HG03558 (cell line): ENCODE measurements around the gene PAK6.

Source experiments
- ATAC-seq: cut with Tn5 transposase; IDR thresholded peaks from one replicate; pipeline ENCODE4 v1.9.1; 2021; ENCODE audit warnings: moderate number of reproducible peaks; ENCODE audit not compliant: unreplicated experiment; ENCODE audit errors: extremely low read depth

PAK6 gene

DNA sequence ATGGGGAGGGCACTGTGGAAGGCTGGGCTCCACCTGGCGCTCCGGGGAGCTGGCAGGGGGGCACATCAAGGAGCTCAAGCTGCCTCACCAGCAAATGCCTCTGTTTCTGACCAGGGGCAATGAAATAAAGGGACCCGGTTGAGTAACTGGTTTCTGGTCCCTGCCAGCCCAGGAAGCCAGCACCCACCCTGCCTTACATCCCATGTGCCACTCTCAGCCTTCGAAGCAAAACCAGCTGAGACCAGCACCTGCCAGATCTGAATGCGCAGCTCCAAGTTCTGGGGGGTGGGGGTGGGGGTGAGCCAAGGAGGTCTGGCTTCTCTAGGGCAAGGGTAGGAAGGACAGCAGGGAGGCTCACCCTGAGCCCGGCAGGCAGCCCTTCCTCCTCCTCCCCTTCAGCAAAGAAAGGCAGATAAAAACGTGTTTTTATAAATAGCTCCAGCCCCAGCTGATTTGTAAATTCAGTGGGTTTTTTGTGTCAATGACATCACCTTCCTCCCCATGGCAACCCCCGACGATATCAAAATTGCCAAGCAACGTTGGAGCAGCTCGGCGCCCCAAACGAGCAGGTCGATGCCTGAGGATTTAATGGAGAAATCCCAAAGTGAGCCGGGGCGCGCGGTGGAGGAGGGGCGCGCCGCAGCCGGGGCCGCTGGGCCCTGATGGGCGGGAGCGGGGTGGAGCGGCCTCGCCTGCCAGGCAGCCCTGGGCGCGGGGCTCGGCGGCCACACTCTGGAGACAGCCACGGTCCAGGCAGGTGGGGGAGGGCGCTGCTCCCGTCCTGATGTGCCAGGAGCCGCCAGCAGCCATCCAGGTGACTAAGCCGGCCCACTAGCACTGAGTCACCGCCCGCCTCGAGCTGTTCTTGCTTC is at the start of gene PAK6:
TSS of gene PAK6 (plus strand) at position 532 of the 872 bp plus-strand sequence. CDS start 25,723 bp downstream, outside the sequence.
- no peak for ATAC-seq

DNA sequence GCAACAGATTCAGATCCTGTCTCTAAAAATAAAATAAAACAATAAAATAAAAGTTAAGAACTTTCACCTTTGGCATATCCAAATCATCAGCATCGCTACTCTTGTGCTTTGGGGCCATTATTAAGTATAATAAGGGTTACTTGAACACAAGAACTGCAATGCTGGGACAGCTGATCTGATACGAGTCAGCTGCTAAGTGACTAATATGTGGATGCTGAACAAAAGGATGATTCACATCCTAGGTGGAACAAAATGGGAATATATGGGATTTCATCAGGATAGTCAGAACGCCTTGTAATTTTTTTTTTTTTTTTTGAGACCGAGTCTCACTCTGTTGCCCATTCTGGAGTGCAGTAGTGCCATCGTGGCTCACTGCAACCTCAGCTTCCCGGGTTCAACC is 48.3 kb upstream of the PAK6 start:
- no peak for ATAC-seq

DNA sequence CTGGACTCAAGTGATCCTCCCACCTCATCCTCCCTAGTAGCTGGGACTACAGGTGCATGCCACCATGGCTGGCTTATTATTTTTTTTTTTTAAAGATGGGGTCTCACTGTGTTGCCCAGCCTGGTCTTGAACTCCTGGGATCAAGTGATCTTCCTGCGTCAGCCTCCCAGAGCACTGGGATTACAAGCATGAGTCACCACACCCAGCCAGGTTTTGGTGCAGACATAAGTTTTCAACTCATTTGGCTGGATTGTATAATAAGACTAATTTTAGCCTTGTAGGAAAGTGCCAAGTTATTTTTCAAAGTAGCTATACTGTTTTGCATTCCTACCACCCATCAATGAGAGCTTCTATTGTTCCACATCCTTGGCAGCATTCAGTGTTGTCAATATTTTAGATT is 45.9 kb upstream of the PAK6 start:
- ATAC-seq, result no peak

DNA sequence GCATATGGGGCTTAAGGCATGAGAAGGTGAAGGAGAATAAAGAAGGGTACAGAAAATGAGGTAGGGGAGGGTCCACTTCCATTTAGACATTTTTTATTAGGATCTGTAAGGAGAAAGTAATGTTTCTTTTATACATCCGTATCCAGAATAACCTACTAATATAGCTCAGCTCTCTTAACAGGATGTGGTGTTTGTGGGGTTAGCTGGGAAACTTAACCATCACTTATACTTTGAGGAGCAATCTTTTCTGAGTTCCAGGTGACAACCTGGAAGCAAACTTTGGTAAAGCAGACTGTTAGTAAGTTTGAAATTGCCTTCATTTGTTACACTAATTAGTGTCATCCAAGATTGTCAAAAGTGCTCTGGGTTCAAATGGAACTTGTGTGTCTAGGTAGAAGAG is 41.4 kb upstream of the PAK6 start:
- no peak for ATAC-seq

DNA sequence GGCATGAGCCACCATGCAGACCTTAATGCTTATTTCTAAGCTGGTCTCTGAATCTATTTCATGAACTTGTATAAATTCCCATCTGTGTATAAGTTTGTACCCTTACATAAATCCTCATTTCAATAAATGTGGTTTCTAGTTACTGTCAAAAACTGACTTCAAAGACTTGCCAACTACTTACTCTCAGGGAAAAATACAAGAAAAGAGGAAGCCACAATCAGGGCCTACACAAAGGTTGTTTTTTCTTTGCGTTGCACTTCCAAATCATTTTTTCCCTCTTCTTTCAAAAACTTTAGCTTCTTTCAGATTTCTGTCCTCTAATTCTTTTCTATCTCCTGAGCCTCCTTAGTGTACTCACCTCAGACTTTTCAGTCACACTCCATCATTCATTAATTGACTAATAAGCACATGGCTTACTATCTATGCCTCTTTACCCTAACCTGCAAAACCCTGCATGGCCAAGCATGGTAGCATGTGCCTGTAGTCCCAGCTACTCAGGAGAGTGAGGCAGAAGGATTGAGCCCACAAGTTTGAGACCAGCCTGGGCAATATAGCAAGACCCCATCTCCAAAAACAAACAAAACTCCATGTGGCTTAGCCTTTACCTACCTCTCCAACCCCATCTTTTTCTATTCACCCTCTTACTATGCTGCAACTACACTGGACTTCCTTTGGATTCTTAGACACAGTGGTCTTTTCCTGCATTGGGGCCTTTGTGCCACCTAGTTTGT is 40.3 kb upstream of the PAK6 start:
- ATAC-seq, result no peak

DNA sequence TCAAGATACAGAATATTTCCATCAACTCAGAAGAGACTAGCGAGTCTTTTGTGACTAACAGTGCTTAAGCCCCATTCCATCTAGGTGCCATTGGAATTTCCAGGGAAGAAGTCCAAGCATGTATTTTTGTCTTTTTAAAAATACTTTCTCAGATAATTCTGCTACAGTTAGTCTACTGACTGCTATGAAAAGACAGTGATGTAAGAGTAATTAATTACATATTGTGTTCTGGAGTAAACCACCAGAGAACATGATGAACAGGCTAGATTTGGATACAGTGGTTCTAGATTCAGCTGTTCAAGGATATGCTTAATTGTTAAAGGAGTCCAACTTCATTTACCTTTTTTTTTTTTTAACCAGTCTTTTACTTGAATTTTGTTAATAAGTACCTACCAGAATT is 34.8 kb upstream of the PAK6 start:
- ATAC-seq, result no peak

DNA sequence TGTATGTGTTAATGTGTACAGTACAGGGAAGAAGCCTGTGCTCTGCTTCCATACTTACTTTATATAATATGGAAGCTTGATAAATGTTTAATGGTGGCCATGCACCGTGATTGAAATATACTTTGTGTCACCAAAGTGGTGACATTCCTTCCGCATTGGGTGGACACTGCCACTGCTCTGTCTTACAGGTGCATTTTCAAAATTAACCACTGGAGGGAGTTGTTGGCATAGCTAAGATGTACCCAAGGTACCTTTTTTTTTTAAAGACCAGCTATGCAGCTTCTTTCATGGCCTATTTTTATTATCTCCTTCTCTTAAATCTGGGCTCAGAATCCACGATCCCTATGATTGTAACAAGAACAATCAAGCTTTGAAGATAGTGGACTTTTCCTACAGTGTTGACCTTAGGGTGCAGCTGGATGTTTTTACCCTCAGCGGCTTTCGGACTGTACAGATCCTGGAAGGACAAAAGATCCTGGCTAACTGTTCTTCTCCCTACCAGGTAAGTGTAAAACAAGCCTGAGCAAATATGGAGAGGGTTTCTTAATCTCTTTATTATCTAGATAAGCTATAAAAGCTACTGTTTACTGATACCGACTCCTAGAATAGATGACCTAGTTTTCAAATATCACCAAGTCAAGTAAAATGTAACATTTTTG is 21.6 kb upstream of the PAK6 start:
- ATAC-seq, result no peak

DNA sequence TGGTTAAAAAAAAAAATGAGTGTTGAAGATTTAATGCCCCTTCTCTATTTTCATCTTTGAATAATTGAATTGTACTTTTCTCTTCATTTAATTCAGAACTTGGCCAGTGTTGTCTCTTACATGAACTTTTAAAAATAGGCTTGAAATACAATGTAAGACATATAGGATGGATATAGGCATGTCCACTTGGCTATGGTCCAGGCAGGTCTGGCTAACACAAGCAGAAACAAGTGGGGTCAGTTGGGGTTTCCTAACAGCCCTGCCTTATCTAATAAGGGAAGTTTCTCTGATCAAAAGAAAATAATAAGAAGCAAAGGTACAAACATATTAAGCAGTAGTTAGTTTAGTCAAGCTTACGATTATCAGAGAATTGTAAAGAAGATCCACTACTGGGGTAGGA is 19.1 kb upstream of the PAK6 start:
- ATAC-seq, result no peak

DNA sequence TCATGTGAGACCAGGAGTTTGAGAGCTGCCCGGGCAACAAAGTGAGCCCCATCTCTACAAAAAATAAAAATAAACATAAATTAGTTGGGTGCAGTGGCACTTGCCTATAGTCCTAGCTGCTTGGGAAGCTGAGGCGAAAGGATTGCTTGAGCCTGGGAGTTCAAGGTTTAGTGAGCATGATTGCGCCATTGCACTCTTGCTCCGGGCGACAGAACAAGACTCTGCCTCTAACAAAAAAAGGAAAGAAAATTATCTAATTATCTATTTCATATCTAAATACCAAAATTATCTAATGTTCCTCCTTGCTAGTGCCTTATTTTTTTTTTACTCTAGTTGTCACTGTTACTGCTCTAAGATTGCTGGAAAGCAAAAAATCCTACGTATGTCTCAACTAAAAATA is 16.7 kb upstream of the PAK6 start:
- no peak for ATAC-seq

DNA sequence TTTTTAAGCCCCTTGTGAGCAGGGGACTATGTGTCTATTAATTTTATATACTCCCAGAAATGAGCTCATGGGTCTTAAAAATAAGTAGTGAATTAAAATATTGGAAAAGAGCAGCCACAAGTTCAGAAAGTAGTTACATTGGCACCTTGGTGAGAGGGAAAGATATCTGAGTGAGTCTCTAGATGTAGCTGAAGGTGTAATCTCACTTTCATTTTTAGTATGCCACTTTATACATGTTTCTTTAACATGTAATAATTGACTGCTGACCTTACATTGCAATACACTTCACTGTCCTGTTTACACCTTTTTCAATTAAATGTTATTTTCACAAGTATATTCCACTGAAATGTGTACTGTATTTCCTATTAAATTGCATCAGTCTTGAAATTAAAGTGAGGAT is 12.1 kb upstream of the PAK6 start:
- no peak for ATAC-seq

DNA sequence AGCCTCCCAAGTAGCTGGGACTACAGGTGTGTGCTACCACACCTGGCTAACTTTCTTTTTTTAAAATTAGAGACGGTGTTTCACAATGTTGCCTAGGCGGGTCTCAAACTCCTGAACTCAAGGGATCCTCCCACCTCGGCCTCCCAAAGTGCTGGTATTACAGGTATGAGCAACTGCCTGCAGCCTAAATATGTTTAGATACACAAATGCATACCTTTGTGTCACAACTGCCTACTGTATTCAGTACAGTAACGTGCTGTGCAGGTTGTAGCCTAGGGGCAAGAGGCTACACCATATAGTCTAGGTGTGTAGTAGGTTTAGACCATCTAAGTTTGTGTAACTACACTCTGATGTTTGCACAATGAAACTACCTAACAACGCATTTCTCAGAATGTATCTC is 9.5 kb upstream of the PAK6 start:
- no peak for ATAC-seq

DNA sequence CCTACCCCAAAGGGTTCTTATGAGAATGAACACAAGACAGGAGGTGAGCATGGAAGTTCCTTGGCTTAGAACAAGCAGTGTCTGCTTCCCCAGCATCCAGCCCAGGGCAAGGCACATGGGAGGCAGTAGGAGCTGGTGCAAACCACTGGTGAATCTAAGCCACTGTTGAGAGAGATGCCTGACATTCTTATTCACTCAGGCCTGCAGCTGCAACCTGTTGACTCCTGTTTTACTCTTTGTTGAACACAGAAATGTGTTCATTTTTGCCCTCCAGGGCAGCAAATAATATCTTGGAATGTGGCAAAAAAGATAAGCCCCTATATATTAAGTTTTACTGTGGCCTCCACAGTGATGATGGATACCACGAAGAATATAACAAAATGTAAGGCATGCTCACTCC is 8.9 kb upstream of the PAK6 start:
- ATAC-seq, result no peak

DNA sequence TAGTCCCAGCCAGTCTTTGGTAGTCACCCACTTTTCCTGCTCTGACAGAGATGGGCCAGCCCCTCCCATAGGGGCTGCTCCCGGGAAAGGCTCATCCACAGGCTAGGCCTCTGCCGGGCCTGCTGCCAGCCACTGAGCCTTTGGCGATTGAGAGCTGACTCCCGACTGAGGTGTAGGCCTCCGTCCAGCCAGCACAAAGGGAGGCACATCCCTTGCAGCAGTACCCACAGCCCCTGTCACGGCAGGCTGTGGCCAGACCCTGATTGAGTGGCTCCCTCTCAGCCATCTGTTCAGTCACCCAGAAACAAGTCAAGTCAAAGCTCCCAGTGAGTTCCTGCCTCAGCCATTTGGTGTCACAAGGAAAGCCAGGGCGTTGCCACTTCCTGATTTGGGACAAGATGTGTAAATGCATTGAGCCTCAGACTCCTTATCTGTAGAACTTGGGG is 6.2 kb upstream of the PAK6 start:
- no peak for ATAC-seq

DNA sequence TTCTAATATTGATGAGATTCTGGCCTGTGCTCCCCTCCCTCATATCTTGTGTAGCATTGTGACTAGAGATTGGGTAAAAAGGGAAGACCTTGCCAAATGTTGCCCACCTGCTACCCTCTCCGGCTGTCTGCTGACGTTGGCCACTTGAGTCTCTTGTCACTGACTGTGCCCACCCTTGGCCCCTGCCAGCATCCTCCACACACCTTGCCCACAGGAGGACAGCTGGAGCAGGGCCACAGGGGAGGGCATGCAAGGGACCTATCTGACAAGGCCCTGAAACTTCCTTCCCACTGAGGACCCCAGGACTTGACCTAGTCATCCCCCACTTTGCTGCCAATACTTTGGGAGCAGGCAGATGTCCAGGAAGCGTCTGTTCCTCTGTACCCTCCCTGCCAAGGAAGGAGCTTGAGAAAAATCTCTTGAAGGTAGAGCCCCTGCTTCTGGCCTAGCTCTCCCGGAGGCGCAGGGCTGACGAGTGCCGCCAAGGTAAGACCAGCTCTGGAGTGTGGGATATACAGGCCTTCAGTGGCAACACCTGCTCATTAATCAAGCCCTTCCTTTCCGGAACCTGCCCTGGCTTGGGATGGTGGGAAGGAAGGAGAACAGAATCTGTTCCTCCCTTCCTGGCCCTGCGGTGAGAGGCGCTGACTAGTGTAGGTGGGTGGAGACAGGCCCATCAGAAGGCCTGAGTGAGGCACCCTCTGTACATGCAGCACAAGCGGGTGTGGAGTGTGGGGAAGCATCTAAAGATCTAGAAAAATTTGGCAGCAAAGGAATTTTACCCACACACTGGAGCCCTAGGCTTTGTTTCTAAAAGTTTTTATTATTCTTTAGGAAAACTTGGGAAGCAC is 4.9 kb upstream of the PAK6 start:
- no peak for ATAC-seq

DNA sequence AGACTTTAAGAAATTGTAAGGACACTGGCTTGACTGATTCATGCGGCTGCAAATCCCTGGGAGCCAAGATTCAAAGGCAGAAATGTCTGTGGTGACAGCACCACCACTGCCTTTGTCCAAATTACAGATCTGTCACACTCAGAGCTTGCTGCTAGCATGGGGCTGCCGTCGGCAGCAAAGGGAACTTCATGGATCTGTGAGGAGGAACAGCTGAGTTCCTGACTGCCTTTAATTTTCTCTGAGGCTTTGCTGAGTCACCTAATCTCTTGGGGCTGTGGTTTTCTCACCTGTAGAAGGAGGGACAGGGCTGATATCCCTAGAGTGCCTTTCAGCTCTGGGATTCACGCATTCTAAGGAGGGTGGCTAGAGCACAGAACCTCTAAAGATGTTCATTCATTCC is 4.1 kb upstream of the PAK6 start:
- ATAC-seq, result no peak

DNA sequence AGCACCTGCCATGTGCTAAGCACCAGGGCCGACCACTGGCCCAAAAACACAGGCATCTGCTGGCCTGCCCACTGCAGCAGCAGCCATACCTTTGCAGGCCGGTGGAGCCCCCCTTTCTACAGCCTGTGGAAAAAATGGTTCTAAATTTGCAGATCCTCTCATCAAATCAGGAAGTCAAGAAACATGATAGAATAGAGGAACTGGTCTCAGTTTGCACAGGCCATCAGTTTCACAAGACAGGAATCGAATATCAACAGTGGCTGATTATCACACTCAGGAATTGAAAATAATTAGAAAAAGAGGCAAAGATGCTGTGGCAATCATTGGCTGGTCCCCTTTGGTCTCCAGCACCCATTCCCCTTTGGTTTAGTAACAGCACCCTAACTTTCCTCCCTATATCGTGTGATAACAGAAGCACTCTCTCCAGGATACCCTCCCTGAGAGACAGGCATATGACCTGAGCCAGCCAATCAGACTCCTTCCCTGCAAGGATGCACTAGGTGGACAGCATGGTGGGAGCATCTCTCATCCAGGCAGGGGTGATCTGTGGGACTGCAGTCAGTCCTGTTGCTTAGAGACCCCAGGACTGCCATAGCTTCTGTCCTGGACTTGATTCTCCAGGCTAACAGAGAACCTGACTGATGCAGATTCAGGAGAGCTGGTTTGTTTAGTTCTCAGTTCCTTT is 3.5 kb upstream of the PAK6 start:
- no peak for ATAC-seq

DNA sequence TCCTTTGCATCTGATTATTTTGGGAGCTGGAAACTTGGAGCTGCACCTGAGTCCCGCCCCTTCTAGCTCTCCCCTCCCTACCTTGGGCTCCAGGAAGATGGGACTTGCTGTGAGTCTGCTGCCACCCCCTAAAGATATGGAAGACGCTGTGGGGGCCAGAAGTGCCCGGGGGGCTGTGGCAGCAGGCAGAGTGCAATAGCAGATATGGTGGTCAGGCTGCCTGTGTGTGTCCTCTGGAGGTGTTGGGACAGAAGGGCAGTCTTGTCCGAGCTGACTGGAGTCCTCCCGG is 485 bp downstream of the PAK6 start:
- no peak for ATAC-seq

DNA sequence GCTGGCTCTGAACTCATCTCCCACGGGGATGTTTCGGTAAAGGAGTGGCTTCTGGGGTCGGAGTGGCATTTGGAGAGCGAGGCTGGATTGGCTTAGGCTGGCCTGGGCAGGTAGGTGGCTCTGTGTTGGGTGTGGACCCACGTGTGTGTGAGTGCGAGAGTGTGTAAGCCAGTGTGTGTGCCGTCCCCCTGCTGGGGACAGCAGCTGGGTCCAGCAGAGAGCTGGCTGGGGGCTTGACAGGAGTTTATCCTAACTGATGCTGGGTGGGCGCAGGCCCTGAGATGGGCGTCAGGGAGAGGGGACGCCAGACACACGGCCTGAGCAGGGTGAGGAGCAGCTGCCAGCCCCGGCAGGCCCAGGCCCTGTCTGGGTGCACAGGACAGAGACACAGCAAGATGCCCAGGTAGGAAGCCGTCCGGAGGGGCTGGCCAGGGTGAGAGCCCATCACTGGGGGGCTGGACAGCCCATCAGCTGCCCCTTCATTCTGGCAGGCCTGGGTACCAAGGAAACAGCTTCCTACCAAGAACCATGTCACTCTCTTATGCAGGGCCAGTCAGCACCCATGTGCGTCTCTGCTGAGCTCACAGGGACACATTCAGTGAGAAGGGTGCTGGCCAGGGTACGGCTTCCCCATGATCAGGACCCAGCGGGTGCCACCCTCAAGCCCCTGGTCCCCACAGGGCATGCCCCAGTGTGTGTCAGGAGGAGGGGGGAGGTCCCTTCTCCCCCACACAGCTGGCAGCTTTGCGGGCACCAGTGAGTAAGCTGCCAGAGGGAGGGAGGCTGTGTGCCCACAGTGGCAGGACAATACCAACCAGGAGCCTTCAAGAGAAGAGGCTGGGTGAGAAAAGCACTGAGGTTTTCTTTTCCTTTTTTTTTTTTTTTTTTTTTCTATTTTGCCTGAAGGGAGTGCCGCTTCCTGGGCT is 1.1 kb downstream of the PAK6 start:
- ATAC-seq, result no peak
